Measurements from ENCODE around the gene STRN3.
"Not testable (repeated sequence)": the region's sequence is repeated elsewhere in the genome, so short reads cannot be mapped to it uniquely, and the experiment has no call there.

The STRN3 gene

GRCh38 chr14:30967364-30968098 is 58.6 kb downstream of the STRN3 start:
- DNase-seq: not testable (repeated sequence)

GRCh38 chr14:30966415-30967363 is 59.5 kb downstream of the STRN3 start:
- no peak for DNase-seq

- not testable (repeated sequence) for DNase-seq
Observed at GRCh38 chr14:30965861-30966260, 60.3 kb downstream of the STRN3 start.

GRCh38 chr14:30962537-30962936 is 63.6 kb downstream of the STRN3 start:
- DNase-seq: not testable (repeated sequence)

- no peak for DNase-seq
Observed at GRCh38 chr14:30961330-30961729, 64.8 kb downstream of the STRN3 start.

GRCh38 chr14:30960216-30960615 is 66.0 kb downstream of the STRN3 start:
- no peak for DNase-seq

GRCh38 chr14:30958555-30959407 is 67.4 kb downstream of the STRN3 start:
- DNase-seq: no peak

GRCh38 chr14:30957813-30958370 is 68.3 kb downstream of the STRN3 start:
- DNase-seq: no peak

GRCh38 chr14:30949651-30950050 is 76.5 kb downstream of the STRN3 start:
- DNase-seq: no peak

GRCh38 chr14:30943694-30944093 is 82.5 kb downstream of the STRN3 start:
- DNase-seq: no peak

- DNase-seq: no peak
Observed at GRCh38 chr14:30940886-30941285, 85.3 kb downstream of the STRN3 start.

- no peak for DNase-seq
Observed at GRCh38 chr14:30938617-30939016, 87.6 kb downstream of the STRN3 start.

- DNase-seq: no peak
Observed at GRCh38 chr14:30935445-30935844, 90.7 kb downstream of the STRN3 start.

GRCh38 chr14:30933937-30934336 is 92.2 kb downstream of the STRN3 start:
- DNase-seq: not testable (repeated sequence)

- no peak for DNase-seq
Observed at GRCh38 chr14:30928462-30928861, 97.7 kb downstream of the STRN3 start.

GRCh38 chr14:30925254-30925653 is 100.9 kb downstream of the STRN3 start:
- DNase-seq: no peak

- DNase-seq: no peak
Observed at GRCh38 chr14:30921788-30922187, 104.4 kb downstream of the STRN3 start.

GRCh38 chr14:30921305-30921704 is 104.9 kb downstream of the STRN3 start:
- DNase-seq: no peak

GRCh38 chr14:30915596-30915995 is 110.6 kb downstream of the STRN3 start:
- DNase-seq: no peak

- no peak for DNase-seq
Observed at GRCh38 chr14:30914812-30915211, 111.4 kb downstream of the STRN3 start.

- DNase-seq: no peak
Observed at GRCh38 chr14:30908826-30909225, 117.4 kb downstream of the STRN3 start.

- DNase-seq: no peak
Observed at GRCh38 chr14:30907659-30908057, 118.5 kb downstream of the STRN3 start.

All from GOT3 (cell line).